Adrenal gland (tissue), 5 donors: ENCODE results near the gene ANKZF1.

Experiments used
- CTCF ChIP-seq, 6 experiments: fragments of 450-650 bp in 4 of 6; fragments of 200-600 bp in 2 of 6; sonication (generic) in 1 of 6; IDR thresholded peaks; 1 replicate in 5 of 6; 2 replicates in 1 of 6; pipeline versions ENCODE4 v1.5.1 to v1.8.0; 2016 to 2021; ENCODE audit warnings: antibody characterized with exemption in 6 of 6, mild to moderate bottlenecking in 2 of 6, moderate library complexity in 1 of 6
- POLR2A ChIP-seq, 2 donors: fragments of 450-650 bp; IDR thresholded peaks; one replicate each; pipeline ENCODE4 v1.6.1; 2017; ENCODE audit warnings: antibody characterized with exemption in 2 of 2, mild to moderate bottlenecking in 2 of 2, moderate library complexity in 1 of 2
- donor health status: DM: no; HTN: no; CAD: no.

- TF ChIP-seq CTCF (IDR thresholded peaks at IDR 0.05), result no peak
- TF ChIP-seq POLR2A (IDR thresholded peaks at IDR 0.05), result no peak
Observed at GRCh38 chr2:219230059-219230540, 494 bp downstream of the ANKZF1 start.
